ENCODE measurements around the gene DTNB.

DNA sequence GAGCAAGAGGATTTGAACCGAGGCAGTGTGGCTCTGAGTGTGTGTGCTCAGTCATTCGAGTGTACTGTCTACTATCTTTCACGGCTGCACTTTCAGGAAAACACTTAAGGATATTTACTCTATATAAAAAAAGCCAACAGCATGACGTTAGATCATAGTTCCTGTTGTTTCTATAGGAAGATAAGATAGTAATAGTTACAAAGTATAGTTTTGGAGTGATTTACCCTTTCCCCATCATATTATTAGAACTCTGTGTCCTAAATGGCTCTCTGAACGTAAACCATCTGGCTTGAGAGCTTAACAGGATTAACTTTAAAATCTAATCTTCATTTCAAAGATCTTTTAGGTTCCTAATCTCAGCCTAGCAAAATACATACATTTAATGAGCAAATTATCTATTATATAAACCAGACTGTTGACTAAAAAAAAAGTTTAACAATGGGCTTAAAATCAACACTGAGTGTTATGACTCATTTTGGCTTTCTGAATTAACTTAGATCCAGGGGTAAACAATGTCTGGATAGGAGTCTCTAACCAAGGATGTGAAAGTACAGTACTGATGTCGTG is 181.3 kb downstream of the DTNB start:
- TF ChIP-seq, protein P1, sequence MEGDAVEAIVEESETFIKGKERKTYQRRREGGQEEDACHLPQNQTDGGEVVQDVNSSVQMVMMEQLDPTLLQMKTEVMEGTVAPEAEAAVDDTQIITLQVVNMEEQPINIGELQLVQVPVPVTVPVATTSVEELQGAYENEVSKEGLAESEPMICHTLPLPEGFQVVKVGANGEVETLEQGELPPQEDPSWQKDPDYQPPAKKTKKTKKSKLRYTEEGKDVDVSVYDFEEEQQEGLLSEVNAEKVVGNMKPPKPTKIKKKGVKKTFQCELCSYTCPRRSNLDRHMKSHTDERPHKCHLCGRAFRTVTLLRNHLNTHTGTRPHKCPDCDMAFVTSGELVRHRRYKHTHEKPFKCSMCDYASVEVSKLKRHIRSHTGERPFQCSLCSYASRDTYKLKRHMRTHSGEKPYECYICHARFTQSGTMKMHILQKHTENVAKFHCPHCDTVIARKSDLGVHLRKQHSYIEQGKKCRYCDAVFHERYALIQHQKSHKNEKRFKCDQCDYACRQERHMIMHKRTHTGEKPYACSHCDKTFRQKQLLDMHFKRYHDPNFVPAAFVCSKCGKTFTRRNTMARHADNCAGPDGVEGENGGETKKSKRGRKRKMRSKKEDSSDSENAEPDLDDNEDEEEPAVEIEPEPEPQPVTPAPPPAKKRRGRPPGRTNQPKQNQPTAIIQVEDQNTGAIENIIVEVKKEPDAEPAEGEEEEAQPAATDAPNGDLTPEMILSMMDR (IDR thresholded peaks at IDR 0.05), result no peak
- no peak for TF ChIP-seq POLR2A (IDR thresholded peaks at IDR 0.05)

All from ovary (tissue), 3 donors.